Transverse colon (tissue), 4 donors: ENCODE results near the gene ADAM29. TPM values are rescaled to one million over a fixed set of nuclear protein-coding genes. Genes with fewer than 3 reads are reported as not detected.

ENCODE experiments used
- DNase-seq: peaks from one replicate; pipeline ENCODE4 v3.0.0-alpha.2; 2019
- H3K27ac ChIP-seq, 4 donors: fragments of 200-600 bp; sonication (generic); 2 replicates each; pipeline ENCODE4 v1.5.1; 2016 to 2018; ENCODE audit warnings: inconsistent platforms in 4 of 4
- H3K27me3 ChIP-seq: fragments of 200-600 bp; sonication (generic); 2 replicates; pipeline ENCODE4 v1.5.1; 2017; ENCODE audit warnings: inconsistent platforms
- H3K36me3 ChIP-seq, 4 donors: fragments of 200-600 bp; sonication (generic); 2 replicates each; pipeline ENCODE4 v1.5.1; 2017 to 2019; ENCODE audit warnings: inconsistent platforms in 4 of 4
- H3K4me1 ChIP-seq, 4 donors: fragments of 200-600 bp; sonication (generic); 2 replicates each; pipeline ENCODE4 v1.5.1; 2017 to 2020; ENCODE audit warnings: inconsistent platforms in 4 of 4
- H3K4me3 ChIP-seq, 4 donors: fragments of 200-600 bp; sonication (generic); 1 replicate in 1 of 4; 2 replicates in 3 of 4; pipeline versions ENCODE4 v1.5.1 to v1.6.1; 2017 to 2019; ENCODE audit warnings: inconsistent platforms in 4 of 4
- H3K9me3 ChIP-seq, 2 donors: fragments of 200-600 bp; sonication (generic); 2 replicates each; pipeline ENCODE4 v1.5.1; 2017 to 2019; ENCODE audit warnings: inconsistent platforms in 2 of 2
- EP300 ChIP-seq: sonication (generic); formaldehyde crosslinking; IDR thresholded peaks from one replicate; pipeline ENCODE4 v1.6.1; 2017; ENCODE audit warnings: antibody characterized with exemption, low read depth
- POLR2A ChIP-seq: fragments of 450-650 bp; IDR thresholded peaks from one replicate; pipeline ENCODE4 v1.6.1; 2016; ENCODE audit warnings: antibody characterized with exemption, mild to moderate bottlenecking, moderate library complexity
- POLR2AphosphoS5 ChIP-seq, 3 donors: sonication (generic); formaldehyde crosslinking; IDR thresholded peaks; one replicate each; pipeline ENCODE4 v1.6.1; 2016; ENCODE audit warnings: antibody characterized with exemption in 3 of 3
- WGBS, 2 donors: methylation state at CpG; one replicate each; pipeline ENCODE4 v1.1.5; 2018; ENCODE audit warnings: low coverage in 1 of 2; 5-methylcytosine and 5-hydroxymethylcytosine counted together
- in situ Hi-C, 4 donors: fragments of 200-750 bp; cut with MboI; loops; one replicate each; pipeline versions ENCODE4 v1.15.0 to v1.15.1; 2017; ENCODE audit warnings: low sequenced_read_pairs in 3 of 4, low pct_ligation_motif_present in 1 of 4, low pct_unique_long_range_greater_than_20kb in 1 of 4
- intact Hi-C: fragments of 100-400 bp; cut with DNase I; formaldehyde crosslinking; loops from one replicate; pipeline ENCODE4 v1.15.1; 2023; ENCODE audit warnings: low total_unique reads
- total RNA-seq, 4 donors: library from RNA; depleted of rRNA; stranded (reverse); fragments of >200 nt; gene quantifications; one replicate each; pipeline ENCODE4 v1.1.0, GENCODE V29; 2016
- TF ChIP-seq, protein P1 (sequence below), 5 experiments: fragments of 200-600 bp in 3 of 5; fragments of 450-650 bp in 2 of 5; sonication (generic) in 3 of 5; IDR thresholded peaks; 1 replicate in 2 of 5; 2 replicates in 3 of 5; pipeline ENCODE4 v1.5.1; 2016 to 2017; ENCODE audit warnings: antibody characterized with exemption in 5 of 5, inconsistent platforms in 3 of 5, mild to moderate bottlenecking in 2 of 5, moderate library complexity in 1 of 5

The ADAM29 gene
- total RNA-seq, 4 donors from 2014 or later = not detected

DNA sequence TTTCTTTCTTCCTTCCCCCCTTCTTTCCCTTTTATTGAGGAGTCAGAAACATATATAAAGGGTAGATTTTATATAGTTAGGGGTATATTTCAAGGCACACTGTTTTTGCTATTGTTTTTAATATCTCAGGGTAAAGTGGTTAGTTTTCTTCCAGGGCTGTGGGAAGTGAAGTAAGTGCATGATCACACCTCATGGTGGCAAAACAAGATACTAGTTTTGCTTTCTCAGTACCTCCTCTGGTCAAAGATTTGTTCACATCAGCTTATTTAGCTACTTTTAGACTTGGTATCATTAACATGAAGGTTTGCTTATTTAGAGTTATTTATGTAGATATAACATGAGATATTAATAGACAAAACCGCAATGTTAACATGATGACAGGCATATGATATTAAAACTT lies 21.8 kb downstream of the ADAM29 start:
- Histone ChIP-seq H3K4me1 (no peaks in the 10 kb centered on the region), H3K27me3 (no peaks in the 10 kb centered on the region), H3K4me3 (no peak overlapping the region), H3K9me3 (no peaks in the 10 kb centered on the region), H3K27ac (no peak overlapping the region), H3K36me3 (no peaks in the 10 kb centered on the region)
- in situ Hi-C loops (no loop called here), intact Hi-C loops (no loop called here)
- TF ChIP-seq EP300 (no peak), POLR2AphosphoS5 (IDR thresholded peaks at IDR 0.05) (no peak)
- TF ChIP-seq, protein P1, sequence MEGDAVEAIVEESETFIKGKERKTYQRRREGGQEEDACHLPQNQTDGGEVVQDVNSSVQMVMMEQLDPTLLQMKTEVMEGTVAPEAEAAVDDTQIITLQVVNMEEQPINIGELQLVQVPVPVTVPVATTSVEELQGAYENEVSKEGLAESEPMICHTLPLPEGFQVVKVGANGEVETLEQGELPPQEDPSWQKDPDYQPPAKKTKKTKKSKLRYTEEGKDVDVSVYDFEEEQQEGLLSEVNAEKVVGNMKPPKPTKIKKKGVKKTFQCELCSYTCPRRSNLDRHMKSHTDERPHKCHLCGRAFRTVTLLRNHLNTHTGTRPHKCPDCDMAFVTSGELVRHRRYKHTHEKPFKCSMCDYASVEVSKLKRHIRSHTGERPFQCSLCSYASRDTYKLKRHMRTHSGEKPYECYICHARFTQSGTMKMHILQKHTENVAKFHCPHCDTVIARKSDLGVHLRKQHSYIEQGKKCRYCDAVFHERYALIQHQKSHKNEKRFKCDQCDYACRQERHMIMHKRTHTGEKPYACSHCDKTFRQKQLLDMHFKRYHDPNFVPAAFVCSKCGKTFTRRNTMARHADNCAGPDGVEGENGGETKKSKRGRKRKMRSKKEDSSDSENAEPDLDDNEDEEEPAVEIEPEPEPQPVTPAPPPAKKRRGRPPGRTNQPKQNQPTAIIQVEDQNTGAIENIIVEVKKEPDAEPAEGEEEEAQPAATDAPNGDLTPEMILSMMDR (IDR thresholded peaks at IDR 0.05) = no peak
- WGBS, 2 donors = 74 to 93% methylated on average over 1 of the region's 1 CpG
- no peak for DNase-seq

DNA sequence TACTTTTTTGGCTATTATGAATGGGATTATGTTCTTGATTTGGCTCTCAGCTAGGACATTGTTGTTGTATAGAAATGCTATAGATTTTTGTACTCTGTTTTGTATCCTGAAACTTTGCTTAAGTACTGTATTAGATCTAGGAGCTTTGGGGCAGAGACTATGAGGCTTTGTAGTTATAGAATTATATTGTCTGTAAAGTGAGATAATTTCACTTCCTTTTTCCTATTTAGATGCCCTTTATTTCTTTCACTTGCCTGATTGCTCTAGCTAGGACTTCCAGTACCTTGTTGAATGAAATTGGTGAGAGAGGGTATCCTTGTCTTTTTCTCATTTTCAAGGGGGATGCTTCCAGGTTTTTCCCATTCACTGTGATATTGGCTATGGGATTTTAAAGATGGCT lies 28.1 kb downstream of the ADAM29 start:
- no peaks in the 10 kb centered on the region for H3K27me3 ChIP-seq
- in situ Hi-C loops (no loop called here), intact Hi-C loops (no loop called here)
- H3K9me3 ChIP-seq = peaks cover 0 to 3% of the 10 kb centered on the region in 2 donors
- no peak for DNase-seq
- H3K27ac ChIP-seq = no peak overlapping the region
- no peaks in the 10 kb centered on the region for H3K36me3 ChIP-seq
- no peak overlapping the region for H3K4me3 ChIP-seq
- TF ChIP-seq POLR2AphosphoS5 (IDR thresholded peaks at IDR 0.05) (no peak), EP300 (no peak), POLR2A (no peak)
- TF ChIP-seq, protein P1 (IDR thresholded peaks at IDR 0.05) = no peak
- no peaks in the 10 kb centered on the region for H3K4me1 ChIP-seq

GRCh38 chr4:174948826-174949225 lies 30.7 kb downstream of the ADAM29 start:
- Histone ChIP-seq H3K4me1 (no peaks in the 10 kb centered on the region), H3K4me3 (no peak overlapping the region), H3K36me3 (no peaks in the 10 kb centered on the region), H3K27ac (no peak overlapping the region), H3K9me3 (peaks cover 0 to 3% of the 10 kb centered on the region in 2 donors), H3K27me3 (no peaks in the 10 kb centered on the region)
- in situ Hi-C loops (no loop called here), intact Hi-C loops (no loop called here)
- no peak for DNase-seq
- TF ChIP-seq EP300 (no peak), POLR2A (no peak), POLR2AphosphoS5 (IDR thresholded peaks at IDR 0.05) (no peak)
- TF ChIP-seq, protein P1 (IDR thresholded peaks at IDR 0.05) = no peak
- WGBS, 2 donors = 74 to 87% methylated on average over 3 to 8 of the region's 8 CpGs

GRCh38 chr4:174972911-174973310 lies 54.8 kb downstream of the ADAM29 start:
- H3K27ac ChIP-seq = no peak overlapping the region
- intact Hi-C loops (no loop called here), in situ Hi-C loops (no loop called here)
- no peaks in the 10 kb centered on the region for H3K9me3 ChIP-seq
- WGBS, 2 donors = 59 to 72% methylated on average over 2 to 3 of the region's 3 CpGs
- no peaks in the 10 kb centered on the region for H3K4me1 ChIP-seq
- no peak for DNase-seq
- no peaks in the 10 kb centered on the region for H3K36me3 ChIP-seq
- TF ChIP-seq, protein P1 (IDR thresholded peaks at IDR 0.05) = no peak
- TF ChIP-seq EP300 = no peak
- no peak for TF ChIP-seq POLR2A
- no peak for TF ChIP-seq POLR2AphosphoS5 (IDR thresholded peaks at IDR 0.05)
- H3K27me3 ChIP-seq = no peaks in the 10 kb centered on the region
- H3K4me3 ChIP-seq = no peak overlapping the region
